Nephron (organoid): Measurements from ENCODE around the gene OLFM4.

Experiments used
- H3K27ac Mint-ChIP-seq, 3 experiments: 2 replicates each; pipeline ENCODE4 v1.8.0; 2020; ENCODE audit warnings: mixed read lengths in 3 of 3, mild to moderate bottlenecking in 2 of 3, moderate library complexity in 1 of 3
- H3K27me3 Mint-ChIP-seq: 2 replicates; pipeline ENCODE4 v1.8.0; 2021; ENCODE audit warnings: low read depth, mild to moderate bottlenecking, moderate library complexity, mixed read lengths
- H3K36me3 Mint-ChIP-seq: 2 replicates; pipeline ENCODE4 v1.8.0; 2020; ENCODE audit warnings: low read depth, mixed read lengths
- H3K4me1 Mint-ChIP-seq: 2 replicates; pipeline ENCODE4 v1.8.0; 2020; ENCODE audit warnings: mixed read lengths
- H3K4me3 Mint-ChIP-seq, 3 experiments: 2 replicates each; pipeline ENCODE4 v1.8.0; 2020; ENCODE audit warnings: mild to moderate bottlenecking in 3 of 3, mixed read lengths in 3 of 3, moderate library complexity in 2 of 3
- H3K9me3 Mint-ChIP-seq: 2 replicates; pipeline ENCODE4 v1.8.0; 2020; ENCODE audit warnings: mixed read lengths
- TF ChIP-seq, protein P1 (sequence below), 3 experiments: fragments of 200-600 bp; sonication (generic); IDR thresholded peaks; one replicate each; pipeline ENCODE4 v1.5.0; 2021; ENCODE audit warnings: antibody characterized with exemption in 3 of 3; ENCODE audit not compliant: unreplicated experiment in 3 of 3

Gene OLFM4

DNA sequence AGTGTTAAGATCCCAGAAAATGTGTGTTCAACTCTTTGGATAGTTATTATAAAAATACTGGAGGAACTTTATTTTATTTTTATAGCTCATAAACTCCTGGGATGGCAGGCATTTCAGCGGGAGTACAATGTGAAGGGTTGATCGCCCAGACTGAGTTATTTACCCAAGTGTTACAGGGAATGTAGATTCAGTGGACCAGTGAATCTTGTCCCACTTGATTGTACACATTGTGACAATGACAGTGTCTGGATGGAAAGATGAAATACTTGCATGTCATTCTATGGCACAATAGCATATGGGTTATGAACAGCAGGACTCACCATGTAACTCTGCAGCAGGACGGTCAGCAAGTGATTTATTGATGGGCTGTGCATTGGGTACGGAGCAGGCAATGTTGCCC lies 20.3 kb downstream of the OLFM4 start:
- H3K27ac Mint-ChIP-seq: peak overlapping the region; percentile 32 to 87 (median 77)
- no peaks in the 10 kb centered on the region for H3K9me3 Mint-ChIP-seq
- H3K27me3 Mint-ChIP-seq: peaks cover 3% of the 10 kb centered on the region
- TF ChIP-seq, protein P1, sequence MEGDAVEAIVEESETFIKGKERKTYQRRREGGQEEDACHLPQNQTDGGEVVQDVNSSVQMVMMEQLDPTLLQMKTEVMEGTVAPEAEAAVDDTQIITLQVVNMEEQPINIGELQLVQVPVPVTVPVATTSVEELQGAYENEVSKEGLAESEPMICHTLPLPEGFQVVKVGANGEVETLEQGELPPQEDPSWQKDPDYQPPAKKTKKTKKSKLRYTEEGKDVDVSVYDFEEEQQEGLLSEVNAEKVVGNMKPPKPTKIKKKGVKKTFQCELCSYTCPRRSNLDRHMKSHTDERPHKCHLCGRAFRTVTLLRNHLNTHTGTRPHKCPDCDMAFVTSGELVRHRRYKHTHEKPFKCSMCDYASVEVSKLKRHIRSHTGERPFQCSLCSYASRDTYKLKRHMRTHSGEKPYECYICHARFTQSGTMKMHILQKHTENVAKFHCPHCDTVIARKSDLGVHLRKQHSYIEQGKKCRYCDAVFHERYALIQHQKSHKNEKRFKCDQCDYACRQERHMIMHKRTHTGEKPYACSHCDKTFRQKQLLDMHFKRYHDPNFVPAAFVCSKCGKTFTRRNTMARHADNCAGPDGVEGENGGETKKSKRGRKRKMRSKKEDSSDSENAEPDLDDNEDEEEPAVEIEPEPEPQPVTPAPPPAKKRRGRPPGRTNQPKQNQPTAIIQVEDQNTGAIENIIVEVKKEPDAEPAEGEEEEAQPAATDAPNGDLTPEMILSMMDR (IDR thresholded peaks at IDR 0.05; ENCODE audit: unreplicated experiment in 3 of 3): no peak
- no peaks in the 10 kb centered on the region for H3K36me3 Mint-ChIP-seq
- H3K4me3 Mint-ChIP-seq: no peak overlapping the region
- peaks cover 62% of the 10 kb centered on the region for H3K4me1 Mint-ChIP-seq

DNA sequence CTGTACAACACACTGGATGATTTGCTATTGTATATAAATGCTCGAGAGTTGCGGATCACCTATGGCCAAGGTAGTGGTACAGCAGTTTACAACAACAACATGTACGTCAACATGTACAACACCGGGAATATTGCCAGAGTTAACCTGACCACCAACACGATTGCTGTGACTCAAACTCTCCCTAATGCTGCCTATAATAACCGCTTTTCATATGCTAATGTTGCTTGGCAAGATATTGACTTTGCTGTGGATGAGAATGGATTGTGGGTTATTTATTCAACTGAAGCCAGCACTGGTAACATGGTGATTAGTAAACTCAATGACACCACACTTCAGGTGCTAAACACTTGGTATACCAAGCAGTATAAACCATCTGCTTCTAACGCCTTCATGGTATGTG lies 21.5 kb downstream of the OLFM4 start:
- Mint-ChIP-seq H3K36me3 (no peaks in the 10 kb centered on the region), H3K9me3 (no peaks in the 10 kb centered on the region), H3K4me3 (no peak overlapping the region), H3K27me3 (peaks cover 11% of the 10 kb centered on the region), H3K27ac (peak overlapping the region; percentile 33 to 87 (median 77)), H3K4me1 (peaks cover 50% of the 10 kb centered on the region)
- TF ChIP-seq, protein P1 (IDR thresholded peaks at IDR 0.05; ENCODE audit: unreplicated experiment in 3 of 3): no peak

DNA sequence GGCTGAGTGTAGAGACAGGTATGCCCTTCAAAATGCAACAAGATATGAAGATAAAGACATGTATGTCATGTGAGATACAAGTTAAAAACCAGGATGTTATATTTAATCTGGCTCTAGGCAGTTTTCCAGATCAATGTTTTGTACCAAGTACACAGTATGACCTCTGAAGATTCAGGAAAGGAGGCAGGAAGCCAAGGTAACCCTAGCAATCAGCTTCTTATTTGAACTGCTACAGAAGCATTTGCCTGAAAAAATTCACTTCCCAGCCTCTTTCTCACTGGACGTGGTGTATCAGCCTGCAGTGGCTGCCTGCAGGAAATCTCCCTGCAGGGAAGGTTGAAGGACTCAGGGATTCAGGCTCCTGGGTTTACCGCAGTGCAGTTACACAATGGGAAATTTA lies 24.1 kb downstream of the OLFM4 start:
- Mint-ChIP-seq H3K36me3 (no peaks in the 10 kb centered on the region), H3K4me3 (no peak overlapping the region), H3K4me1 (peaks cover 36% of the 10 kb centered on the region), H3K27ac (peak overlapping the region; percentile 3 to 59 (median 8)), H3K27me3 (peaks cover 27% of the 10 kb centered on the region), H3K9me3 (no peaks in the 10 kb centered on the region)
- TF ChIP-seq, protein P1 (IDR thresholded peaks at IDR 0.05; ENCODE audit: unreplicated experiment in 3 of 3): no peak

DNA sequence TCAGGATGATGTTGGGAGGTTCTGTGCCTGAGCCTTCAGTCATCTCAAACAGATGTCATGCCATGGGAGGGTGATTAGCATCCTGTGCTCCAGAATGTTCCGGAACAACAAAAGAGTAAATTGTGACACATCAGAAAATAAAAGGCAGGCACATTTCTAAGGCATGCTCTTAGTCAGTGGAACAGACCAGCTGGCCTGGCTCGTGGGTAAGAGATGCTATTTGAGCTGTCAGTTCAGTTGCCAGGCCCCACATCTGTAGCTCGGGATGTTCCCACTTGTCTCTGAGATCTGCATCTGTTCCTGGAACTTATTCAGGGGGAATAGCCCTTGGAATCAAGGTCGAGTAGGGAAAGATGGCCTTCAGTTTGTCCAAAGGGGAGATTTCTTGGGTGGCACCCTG lies 26.0 kb downstream of the OLFM4 start:
- no peak overlapping the region for H3K27ac Mint-ChIP-seq
- TF ChIP-seq, protein P1 (IDR thresholded peaks at IDR 0.05; ENCODE audit: unreplicated experiment in 3 of 3): no peak
- no peaks in the 10 kb centered on the region for H3K9me3 Mint-ChIP-seq
- H3K27me3 Mint-ChIP-seq: peaks cover 38% of the 10 kb centered on the region
- H3K4me1 Mint-ChIP-seq: peaks cover 38% of the 10 kb centered on the region
- H3K4me3 Mint-ChIP-seq: no peak overlapping the region
- H3K36me3 Mint-ChIP-seq: no peaks in the 10 kb centered on the region

DNA sequence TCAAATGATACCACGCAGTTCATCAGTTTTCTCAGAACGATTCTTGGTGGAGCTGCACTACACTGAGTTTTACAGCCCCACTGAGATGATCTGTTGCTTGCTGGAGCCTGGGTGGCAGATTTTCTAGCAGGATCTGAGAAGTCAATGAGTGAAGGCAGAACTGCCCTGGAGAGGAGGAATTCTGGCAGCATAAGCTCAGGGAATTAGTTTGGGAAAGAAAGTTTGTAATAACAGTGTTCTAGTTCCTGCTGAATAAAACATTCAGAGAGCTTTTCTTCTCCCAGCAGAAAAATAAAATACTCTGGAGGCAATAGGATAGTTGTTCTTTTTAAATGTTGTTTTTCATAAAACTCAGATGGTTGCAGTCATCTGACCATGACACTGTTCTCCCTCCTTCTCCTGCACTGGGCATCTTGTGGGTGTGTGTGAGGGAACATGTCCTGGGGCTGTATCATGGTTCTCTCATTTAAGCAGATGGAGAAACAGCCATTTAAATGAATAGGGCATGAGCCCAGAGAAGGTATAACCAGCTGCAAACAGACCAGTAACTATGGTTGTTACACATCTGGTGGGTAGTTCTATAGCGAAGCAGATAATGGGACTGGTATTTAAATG lies 29.6 kb downstream of the OLFM4 start:
- H3K27me3 Mint-ChIP-seq: peaks cover 52% of the 10 kb centered on the region
- TF ChIP-seq, protein P1 (IDR thresholded peaks at IDR 0.05; ENCODE audit: unreplicated experiment in 3 of 3): no peak
- H3K27ac Mint-ChIP-seq: peak overlapping the region; percentile 15 to 70 (median 52)
- peaks cover 26% of the 10 kb centered on the region for H3K4me1 Mint-ChIP-seq
- H3K36me3 Mint-ChIP-seq: no peaks in the 10 kb centered on the region
- no peaks in the 10 kb centered on the region for H3K9me3 Mint-ChIP-seq
- no peak overlapping the region for H3K4me3 Mint-ChIP-seq

DNA sequence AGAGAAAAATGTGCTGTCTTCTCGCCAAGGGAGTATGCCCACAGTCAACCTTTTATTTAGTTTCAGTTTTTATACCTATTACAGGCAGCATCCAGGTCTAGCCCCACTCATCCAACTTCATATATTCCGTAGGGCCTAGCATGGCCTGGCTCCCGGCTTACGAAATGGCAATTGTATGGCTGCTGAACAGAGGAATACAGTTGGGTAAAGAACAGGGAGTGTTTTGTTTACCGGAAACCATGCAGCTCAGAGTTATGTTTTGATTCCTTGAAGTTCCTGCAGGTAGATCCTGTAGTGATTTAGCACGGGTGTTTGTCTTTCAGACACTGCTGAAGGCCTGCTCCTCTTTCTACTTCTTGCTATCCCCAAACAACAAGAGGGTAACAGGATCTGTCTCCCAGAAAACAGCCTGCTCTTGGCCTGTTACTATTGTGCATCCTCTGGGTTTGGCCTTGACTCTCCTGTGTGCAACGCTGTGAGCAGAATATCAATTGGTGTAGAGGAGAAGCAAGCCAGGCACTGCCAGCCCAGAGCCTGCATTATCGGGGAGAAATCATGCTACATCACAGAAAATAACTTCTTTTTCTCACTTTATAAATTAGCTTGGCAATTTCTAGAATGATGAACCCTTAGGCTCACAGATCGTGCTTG lies 32.4 kb downstream of the OLFM4 start:
- no peaks in the 10 kb centered on the region for H3K36me3 Mint-ChIP-seq
- TF ChIP-seq, protein P1 (IDR thresholded peaks at IDR 0.05; ENCODE audit: unreplicated experiment in 3 of 3): no peak
- no peak overlapping the region for H3K4me3 Mint-ChIP-seq
- H3K4me1 Mint-ChIP-seq: peaks cover 36% of the 10 kb centered on the region
- peak overlapping the region in 1 of 3 experiments; percentile 5 for H3K27ac Mint-ChIP-seq
- H3K27me3 Mint-ChIP-seq: peaks cover 58% of the 10 kb centered on the region
- no peaks in the 10 kb centered on the region for H3K9me3 Mint-ChIP-seq
